T-helper 2 cell (primary cell): Measurements from ENCODE around the gene TK1.
A peak's percentile ranks its signal among the peaks of the same experiment; 100 is the strongest.
"Not testable (repeated sequence)": the region's sequence is repeated elsewhere in the genome, so short reads cannot be mapped to it uniquely, and the experiment has no call there.

ENCODE experiments used
- DNase-seq, 5 experiments: peaks; one replicate each; pipeline versions ENCODE4 v3.0.0 to v3.0.0-alpha.2; 2012 to 2022

The TK1 gene

DNA sequence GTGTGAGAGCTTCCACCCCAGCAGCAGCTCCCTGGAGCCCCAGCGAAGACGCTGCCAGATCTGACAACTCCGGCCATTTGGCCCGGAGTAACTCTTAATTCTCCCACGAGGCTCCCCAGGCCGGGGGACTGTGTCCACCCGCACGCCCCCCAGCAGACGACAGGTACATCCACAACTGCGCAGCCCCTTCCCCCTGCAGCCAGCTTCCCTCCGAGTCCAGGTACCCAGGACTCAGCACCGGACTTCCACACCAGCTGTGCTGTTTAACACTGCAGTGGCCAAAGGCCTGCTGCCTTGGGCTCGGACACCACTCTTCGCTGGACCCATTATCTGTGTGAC is 11.2 kb downstream of the TK1 start:
- DNase-seq = no peak

DNA sequence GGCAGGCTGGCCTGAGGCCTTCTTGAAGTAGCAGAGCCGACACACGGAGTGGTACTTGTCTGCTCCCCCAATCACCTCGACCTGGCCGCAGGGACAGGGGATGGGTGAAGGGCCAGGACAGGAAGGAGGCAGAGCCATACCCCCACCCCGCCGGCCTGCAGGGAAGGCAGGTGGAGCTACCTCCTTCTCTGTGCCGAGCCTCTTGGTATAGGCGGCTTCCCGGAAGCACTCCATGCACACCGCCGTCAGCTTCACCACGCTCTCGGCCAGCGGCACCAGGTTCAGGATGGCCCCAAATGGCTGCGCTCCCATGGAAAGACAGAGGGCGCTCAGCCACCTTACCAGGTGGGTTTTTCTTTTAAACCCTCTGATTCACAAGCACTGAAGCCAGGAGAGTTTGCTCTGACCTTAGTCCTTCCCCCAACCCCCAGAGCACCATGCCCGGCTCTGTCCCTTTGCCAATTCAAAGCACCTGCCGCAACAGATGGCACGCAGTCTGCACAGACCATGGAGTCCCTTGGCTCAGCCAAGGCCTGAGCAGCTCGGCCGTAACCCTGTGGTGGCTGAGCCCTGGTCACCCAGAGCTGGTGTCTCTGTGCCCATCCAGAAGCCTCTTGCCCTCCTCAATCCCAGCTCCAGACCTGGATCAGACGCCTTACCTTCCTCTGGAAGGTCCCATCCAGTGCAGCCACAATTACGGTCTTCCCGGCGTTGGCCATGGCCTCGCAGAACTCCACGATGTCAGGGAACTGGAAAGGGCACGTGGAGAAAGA is 11.8 kb downstream of the TK1 start:
- DNase-seq = no peak

DNA sequence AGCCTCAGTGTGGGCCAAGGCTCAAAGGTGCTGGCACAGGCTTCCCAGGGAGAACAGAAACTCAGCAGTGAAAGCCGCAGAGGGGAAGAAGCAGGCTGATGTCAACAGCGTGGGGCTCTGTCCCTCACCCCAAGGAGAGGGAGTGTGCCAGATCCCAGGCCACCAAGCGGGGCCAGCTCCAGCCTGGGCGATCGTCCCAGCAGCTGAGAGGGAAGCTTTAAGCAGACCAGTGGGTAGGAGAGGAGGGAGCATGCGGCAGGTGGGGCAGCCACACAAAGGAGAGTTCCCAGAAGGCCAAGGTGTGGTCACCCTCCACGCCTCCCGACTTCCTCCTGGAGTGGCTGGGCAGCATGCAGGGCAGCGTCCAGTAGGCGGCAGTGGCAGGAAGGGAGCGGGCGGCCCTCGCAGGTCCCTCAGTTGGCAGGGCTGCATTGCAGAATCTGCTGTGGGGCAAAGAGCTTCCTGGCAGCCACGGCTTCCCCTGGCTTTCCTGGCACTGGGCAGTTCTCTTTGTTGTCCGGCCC is 12.4 kb downstream of the TK1 start:
- DNase-seq = no peak

DNA sequence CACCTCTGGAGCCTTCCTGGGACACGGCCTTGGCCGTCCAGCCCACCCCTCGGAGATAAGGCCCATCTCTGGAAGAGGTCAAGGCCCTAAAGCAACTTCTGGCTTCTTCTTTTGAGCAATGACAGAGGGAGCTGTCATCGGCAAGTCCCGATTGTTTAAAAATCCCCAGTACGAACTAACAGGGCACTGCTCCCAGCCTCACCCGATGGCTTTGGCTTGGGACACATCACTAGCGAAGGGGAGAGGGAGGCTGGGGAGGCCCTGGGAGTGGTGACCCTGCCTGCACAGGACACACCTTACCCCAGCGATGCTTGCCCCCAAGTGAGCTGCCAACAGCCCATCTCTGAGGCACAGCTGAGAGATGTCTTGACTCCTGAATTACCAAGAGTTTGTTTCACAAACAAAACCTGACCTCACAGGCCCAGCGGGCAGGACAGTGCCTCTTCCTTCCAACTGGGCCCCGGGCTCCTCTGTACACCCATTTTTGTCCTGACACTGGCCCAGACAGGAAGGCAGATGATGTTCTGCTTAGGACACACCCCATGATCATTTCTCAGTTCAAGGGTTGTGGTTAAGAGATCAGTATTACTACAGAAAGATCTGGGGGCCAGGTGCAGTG is 13.6 kb downstream of the TK1 start:
- peak in 2 of 5 experiments; percentile 23 to 78 for DNase-seq

DNA sequence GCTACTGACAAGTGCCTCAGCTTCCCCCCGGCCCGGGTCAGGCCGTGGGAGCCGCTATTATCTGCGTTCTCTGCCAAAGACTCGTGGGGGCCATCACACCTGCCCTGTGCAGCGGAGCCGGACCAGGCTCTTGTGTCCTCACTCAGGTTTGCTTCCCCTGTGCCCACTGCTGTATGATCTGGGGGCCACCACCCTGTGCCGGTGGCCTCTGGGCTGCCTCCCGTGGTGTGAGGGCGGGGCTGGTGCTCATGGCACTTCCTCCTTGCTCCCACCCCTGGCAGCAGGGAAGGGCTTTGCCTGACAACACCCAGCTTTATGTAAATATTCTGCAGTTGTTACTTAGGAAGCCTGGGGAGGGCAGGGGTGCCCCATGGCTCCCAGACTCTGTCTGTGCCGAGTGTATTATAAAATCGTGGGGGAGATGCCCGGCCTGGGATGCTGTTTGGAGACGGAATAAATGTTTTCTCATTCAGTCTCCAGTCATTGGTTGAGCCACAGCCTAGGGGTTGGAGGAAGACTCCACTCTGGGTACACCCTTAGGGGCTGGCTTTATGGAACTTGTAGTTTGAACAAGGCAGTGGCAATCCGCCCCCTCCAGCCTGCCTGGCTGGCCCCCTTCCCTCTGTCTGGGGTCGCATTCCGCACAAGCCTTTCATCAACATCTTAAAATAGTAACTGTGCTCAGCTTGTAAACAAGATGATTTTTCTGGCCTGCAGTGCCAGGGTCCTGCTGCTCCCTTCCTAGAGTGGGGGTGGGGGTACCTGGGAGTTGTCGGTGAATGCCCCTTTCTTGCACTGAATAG is 14.4 kb downstream of the TK1 start:
- DNase-seq = no peak

DNA sequence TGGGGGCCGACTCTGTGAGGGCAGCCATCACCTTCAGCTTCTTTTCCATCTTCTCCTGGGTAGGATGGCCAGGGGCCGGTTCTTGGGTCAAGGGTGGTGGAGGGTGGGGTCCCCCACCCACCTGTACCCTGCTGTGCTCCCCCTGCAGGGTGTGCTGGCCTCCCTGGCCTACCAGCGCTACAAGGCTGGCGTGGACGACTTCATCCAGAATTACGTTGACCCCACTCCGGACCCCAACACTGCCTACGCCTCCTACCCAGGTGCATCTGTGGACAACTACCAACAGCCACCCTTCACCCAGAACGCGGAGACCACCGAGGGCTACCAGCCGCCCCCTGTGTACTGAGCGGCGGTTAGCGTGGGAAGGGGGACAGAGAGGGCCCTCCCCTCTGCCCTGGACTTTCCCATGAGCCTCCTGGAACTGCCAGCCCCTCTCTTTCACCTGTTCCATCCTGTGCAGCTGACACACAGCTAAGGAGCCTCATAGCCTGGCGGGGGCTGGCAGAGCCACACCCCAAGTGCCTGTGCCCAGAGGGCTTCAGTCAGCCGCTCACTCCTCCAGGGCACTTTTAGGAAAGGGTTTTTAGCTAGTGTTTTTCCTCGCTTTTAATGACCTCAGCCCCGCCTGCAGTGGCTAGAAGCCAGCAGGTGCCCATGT is 15.1 kb downstream of the TK1 start:
- not testable (repeated sequence) for DNase-seq

DNA sequence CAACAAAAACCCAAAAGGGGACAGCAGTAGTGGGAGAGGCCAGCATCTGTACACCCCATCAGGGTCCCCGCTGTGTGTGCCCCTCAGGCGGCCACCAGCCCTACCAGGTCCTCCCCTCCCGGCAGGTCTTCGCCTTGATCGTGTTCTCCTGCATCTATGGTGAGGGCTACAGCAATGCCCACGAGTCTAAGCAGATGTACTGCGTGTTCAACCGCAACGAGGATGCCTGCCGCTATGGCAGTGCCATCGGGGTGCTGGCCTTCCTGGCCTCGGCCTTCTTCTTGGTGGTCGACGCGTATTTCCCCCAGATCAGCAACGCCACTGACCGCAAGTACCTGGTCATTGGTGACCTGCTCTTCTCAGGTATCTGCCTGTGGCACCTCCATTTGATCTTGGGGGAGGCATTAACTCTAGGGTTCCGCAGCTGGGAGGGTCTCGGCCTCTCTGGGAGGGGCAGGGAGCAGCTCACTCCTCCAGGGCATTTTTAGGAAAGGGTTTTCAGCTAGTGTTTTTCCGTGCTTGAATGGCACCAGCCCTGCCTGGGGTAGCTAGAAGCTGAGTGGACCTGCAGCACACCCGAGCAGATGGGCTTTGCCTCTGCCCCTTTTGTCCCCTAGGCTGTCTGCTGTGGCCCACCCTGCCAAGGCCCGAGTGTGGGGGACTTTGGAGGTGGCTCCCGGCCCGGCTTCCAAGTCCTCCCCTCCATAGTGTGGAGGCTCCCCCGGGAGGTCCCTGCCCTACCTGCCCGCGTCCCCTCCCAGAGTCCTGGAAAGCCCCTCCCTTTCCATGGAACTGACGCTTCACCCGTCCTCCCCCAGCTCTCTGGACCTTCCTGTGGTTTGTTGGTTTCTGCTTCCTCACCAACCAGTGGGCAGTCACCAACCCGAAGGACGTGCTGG is 15.9 kb downstream of the TK1 start:
- DNase-seq = no peak

DNA sequence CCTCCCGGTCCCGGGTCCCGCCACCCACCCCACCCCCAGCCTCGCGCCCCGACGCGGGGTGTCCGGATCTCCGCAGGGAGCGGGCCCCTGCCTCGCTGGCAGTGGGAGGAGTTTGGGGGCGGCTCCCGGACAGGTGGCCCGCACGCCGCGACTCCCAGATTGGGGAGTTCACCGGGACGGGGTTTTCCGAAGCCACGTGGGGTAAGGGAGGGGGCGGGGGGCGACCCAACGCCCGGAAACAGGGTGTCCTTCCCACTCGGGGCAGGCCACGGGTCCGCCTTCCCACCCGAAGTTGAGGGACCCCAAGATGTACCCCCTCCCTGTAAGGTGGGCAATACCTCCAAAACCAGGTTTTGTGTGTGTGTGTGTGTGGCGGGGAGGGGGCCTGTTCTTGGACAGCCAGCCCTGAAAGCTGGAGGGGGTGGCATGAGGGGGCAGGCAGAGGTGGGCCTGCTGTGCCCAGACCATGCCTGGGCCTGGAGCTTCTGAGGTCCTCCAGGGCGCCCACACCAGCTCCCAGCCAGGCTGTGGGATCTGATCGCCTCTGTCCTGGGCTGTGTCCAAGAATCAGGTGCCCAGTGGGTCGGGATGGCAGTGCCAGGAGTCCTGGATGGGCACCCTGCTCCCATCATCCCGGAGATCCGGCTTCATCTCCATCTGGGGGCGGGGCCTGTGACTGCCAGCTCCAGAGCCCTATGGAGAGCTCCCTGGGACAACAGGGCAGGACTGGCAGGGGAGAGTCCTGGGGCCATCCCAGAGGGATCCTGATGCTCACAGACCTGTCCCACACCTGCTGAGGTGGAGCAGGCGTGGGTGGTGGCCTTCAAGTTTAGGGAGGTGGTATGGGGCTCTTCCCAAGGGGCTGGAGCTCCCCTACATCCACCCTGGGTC is 17.7 kb downstream of the TK1 start:
- peak; percentile 28 to 60 (median 47) for DNase-seq

DNA sequence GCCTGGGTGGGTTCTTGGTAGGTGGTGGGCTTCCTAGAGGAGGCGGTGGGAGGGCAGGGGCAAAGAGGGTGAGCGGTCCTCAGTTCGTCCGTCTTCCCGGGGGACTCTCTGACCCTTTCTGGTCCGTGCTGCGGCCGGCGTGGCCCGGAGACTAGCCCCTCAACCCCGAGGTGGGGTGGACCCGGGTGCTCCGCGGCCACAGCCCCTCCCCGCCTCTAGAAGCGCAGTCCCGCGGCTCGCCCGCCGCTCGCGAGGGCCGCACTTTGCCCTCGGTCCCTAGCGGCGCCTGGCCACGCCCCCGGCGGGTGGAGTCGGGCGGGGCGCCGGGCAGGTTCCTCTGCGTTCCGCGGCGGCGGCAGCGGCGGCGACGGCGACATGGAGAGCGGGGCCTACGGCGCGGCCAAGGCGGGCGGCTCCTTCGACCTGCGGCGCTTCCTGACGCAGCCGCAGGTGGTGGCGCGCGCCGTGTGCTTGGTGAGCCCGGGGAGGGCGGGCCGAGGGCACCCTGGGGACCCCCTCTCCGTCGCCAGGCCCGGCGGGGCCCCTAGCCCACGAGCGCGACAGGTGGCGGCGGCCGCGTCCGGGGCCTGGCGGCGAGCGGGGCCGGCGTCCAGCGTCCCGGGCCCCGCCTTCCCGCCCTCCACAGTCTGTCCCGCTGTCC is 18.5 kb downstream of the TK1 start, which contains the start of gene SYNGR2:
TSS of gene SYNGR2 (plus strand) at position 340 of the 661 bp plus-strand sequence. CDS start at position 376, 36 bp downstream.
- peak; percentile 72 to 91 (median 78) for DNase-seq

DNA sequence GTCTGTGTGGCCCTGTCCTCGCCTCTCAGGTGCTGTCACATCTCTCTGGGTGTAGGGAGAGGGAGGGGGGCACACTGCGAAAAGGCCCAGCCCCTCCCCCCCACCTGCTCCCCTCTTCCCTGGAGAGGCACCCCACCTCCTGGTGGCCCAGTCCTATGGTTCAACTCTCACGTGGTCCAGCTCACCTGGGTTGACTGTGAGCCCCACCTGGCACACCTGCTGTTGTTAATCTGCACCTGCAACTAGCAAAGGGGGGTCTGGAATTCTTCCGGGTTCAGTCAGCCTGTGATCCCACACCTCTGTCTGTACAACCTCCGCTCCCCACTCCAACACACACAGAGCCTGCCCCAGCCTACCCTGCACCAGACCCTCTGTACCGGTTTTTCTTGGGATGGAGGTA is 20.4 kb downstream of the TK1 start:
- no peak for DNase-seq

DNA sequence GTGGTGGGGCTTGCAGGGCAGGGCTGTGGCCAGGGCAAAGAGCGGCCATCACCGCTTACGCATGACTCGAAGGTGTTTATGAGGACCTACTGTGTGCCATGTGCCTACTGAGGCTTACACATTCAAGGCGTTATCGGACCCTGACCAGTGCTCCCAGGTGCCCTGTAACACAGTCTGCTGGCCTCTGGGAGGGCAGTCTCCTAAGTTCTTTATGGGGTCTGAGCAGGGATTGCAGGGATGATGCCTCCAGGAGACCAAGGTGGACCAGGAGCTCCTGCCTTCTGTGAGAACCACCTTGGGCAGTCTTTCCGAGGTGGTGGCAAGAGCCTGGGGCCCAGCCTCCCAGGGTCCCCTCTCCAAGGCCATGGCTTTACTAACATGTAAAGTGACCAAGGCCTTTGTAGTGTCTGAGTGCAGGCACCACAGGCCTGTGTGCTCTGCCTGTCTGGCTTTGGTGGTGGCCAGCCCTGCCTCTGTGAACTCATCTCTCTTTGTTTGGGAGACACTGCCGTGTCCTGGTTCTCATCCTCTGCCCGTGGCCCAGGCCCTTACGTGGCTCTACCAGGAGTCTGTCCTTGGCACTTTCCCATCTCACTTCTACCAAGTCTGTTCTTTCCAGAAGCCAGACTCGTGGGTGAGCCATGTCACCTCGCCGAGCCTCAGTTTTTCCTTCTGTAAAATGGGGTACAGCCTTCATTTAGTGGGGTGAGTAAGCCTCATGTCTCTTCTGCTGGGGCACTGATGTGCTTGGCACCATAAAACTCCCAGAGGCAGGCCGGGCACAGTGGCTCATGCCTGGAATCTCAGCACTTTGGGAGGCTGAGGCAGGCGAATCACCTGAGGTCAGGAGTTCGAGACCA is 21.9 kb downstream of the TK1 start:
- DNase-seq = no peak

DNA sequence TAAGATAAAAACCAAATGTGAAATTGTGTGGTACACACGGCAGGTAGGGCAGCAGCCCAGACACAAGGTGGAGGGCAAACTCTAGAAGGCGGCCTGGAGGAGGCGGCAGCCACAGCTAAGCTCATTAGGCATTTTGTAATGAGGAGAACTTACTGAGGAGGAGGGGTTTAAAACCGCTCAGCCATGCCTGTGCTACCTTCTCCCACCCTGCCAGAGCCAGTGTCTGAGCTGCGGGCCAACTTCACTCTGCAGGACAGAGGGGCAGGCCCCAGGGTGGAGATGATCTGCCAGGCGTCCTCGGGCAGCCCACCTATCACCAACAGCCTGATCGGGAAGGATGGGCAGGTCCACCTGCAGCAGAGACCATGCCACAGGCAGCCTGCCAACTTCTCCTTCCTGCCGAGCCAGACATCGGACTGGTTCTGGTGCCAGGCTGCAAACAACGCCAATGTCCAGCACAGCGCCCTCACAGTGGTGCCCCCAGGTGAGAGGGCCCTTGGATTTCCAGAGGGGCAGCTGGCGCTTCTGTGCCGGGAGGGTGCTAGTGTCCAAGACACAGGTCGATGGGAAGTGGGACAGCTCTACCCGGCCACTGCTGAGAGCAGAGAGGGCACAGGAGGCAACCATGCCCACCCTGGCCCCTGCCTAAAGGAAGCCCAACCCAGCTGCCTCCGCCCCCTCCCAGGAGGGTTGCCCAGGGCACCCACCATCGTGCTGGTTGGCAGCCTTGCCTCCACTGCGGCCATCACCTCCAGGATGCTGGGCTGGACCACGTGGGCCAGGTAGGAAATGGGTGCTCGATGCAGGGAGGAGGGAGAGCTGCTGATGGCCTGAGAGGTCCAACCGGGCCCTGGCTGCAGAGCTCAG is 22.7 kb downstream of the TK1 start:
- no peak for DNase-seq

DNA sequence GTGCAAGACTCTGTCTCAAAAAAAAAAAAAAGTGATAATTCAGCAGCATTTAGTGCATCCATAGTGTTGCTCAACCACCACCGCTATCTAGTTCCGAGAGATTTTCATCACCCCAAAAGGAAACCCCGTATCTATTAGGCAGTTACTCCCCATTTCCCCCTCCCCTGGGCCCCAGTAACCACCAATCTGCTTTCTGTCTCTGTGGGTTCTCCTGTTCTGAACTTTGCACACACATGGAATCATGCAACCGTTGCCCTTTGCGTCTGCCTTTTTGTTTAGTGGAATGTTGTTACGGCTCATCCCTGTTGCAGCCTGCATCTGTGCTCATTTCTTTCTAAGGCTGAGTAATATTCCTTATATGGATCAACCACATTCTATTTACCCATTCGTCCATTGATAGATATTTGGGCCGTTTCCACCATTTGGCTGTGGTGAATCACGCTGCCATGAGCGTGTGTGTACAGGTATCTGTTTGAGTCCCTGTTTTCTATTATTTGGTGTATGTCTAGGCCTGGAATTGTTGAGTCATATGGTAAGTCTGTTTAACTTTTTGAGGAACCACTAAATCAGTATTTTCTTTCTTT is 27.2 kb downstream of the TK1 start:
- DNase-seq = peak in 1 of 5 experiments; percentile 50

DNA sequence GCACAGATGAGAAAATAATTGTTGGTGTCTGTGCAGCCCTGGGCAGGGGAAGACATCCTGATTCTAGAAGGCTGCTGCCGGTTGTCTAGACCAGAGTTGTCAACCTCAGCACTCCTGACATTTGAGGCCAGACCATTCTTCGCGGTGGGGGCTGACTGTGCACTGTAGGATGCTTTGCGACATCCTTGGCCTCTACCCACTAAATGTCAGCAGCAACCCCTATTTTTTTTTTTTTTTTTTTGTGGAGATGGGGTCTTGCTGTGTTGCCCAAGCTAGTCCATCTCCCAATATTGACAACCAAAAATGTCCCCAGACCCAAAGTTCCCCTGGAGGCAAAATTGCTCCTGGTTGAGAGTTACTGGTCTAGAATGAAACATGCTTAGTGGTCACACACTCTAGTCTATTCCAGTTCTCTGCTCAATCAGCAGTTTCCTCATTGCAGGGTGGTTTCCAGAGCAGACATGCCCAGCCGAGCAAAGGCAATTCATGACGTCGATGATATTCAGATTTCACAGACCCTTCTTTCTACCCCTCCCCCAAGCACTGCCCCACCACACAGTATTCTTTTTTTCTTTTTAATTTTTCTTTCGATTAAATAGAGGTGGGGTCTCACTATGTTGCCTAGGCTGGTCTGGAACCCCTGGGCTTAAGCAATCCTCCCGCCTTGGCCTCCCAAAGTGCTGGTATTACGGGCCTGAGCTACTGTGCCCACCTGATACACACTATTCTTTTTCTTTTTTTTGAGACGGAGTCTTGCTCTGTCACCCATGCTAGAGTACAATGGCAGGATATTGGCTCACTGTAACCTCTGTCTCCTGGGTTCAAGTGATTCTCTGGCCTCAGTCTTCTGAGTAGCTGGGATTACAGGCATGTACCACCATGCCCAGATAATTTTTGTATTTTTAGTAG is 31.7 kb downstream of the TK1 start:
- no peak for DNase-seq

DNA sequence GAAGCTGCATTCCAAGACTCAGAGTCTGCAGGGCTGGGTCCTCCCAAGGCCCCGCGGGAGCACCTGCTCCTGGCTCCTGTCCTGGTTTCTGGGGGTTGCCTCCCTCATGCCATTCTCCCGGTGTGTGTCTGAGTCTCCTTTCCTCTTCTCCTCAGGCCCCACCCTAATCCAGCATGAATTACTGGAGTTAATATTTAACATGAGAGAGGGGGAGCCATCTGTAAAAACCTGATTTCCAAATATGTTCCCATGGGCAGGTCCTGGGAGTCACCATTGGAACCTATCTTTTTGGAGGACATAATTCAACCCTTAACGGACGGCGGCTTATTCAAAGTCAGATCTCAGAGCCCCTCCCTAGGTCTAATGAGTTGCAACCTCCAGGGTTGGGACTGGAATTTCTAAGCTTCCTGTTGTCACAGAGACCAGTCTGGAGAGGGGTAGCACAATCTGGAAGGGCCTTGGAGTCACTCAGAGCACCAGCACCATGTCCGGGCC is 35.3 kb downstream of the TK1 start:
- no peak for DNase-seq

DNA sequence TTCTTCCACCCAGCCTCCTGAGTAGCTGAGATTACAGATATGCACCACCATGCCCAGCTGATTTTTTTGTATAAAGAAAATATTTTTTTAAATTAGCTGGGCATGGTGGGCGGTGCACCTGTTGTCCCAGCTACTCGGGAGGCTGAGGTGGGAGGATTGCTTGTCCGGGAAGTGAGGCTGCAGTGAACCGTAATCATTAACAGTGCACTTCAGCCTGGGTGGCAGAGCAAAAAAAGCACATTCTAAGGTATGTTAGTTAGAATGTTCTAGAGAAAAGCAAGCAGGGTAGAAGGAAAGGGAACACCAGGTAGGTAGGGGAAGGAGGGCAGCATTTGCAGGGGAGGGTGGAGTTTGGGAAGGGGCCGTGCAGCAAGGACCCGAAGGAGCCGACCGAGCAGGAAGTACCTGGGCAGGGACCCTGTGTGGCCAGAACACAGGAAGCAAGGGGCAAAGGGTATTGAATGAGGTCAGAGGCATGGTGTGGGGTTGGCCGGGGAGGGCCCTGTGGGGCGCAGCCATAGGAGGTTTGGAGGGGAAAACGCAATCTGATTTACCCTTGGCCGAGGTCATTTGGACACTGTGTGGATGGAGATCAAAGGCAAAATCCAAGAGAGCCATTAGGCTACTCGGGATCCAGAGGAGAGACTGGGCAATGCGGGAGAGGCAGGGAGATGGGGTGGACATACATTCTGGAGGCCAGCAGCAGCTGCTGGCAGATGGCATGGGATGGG is 38.4 kb downstream of the TK1 start:
- DNase-seq = no peak
